DMS 273 (cell line): ENCODE results near the gene GRIN2C.
"Not testable (repeated sequence)": the region's sequence is repeated elsewhere in the genome, so short reads cannot be mapped to it uniquely, and the experiment has no call there.

Experiments used
- DNase-seq: peaks from one replicate; lab custom pipeline; 2025; ENCODE audit not compliant: unreplicated experiment; lab: John Stamatoyannopoulos, UW

Gene GRIN2C

GRCh38 chr17:74881073-74881472 lies 21.4 kb upstream of the GRIN2C start:
- no peak for DNase-seq

- no peak for DNase-seq
Observed at GRCh38 chr17:74879308-74879707, 19.6 kb upstream of the GRIN2C start.

GRCh38 chr17:74878658-74879057 lies 19.0 kb upstream of the GRIN2C start:
- DNase-seq: no peak

DNA sequence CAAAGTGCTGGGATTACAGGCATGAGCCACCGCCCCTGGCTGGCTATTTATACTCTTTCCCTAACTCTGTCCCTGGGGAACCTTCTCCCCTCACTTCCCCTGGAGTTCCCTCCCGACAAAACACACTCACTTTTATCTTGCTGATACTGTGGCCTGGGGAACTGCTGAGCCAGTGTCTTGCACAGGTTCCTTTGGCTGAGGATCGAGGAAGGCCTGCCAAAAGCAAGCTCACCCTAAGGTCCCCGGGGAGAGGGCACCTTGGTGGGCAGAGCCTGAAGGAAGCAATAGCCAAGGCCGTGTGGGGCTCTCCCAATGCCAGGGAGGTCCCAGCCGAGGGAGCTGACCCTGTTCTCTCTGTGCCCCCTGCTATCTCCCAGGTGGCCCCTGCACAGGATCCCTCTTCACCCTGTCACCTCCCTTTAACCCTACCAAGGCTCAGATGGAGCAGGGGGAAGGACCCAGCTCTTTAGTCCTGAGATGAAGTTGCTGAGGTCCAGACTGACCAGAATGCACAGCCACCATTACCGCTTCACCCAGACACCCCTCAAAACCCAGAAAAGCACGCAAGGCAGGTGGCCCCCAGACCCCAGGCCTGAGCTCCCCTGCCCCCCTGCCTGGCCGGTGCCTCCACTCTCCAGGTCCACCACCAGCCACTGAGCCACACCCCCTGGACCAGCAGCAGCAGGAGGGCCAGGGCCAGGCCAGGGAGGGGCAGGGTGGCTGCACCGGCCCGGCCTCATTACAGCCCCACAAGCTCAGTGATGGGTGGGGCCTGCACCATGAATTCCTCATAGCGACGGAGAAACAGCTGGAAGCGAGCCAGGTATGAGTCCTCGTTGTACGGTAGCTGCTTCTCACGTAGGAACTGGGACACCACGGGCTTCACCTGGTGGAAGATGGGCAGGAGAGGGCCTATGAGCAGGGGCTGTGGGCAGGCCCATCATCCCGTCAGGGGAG lies 18.2 kb upstream of the GRIN2C start:
- no peak for DNase-seq

- DNase-seq: no peak
Observed at GRCh38 chr17:74875977-74876593, 16.4 kb upstream of the GRIN2C start.

DNA sequence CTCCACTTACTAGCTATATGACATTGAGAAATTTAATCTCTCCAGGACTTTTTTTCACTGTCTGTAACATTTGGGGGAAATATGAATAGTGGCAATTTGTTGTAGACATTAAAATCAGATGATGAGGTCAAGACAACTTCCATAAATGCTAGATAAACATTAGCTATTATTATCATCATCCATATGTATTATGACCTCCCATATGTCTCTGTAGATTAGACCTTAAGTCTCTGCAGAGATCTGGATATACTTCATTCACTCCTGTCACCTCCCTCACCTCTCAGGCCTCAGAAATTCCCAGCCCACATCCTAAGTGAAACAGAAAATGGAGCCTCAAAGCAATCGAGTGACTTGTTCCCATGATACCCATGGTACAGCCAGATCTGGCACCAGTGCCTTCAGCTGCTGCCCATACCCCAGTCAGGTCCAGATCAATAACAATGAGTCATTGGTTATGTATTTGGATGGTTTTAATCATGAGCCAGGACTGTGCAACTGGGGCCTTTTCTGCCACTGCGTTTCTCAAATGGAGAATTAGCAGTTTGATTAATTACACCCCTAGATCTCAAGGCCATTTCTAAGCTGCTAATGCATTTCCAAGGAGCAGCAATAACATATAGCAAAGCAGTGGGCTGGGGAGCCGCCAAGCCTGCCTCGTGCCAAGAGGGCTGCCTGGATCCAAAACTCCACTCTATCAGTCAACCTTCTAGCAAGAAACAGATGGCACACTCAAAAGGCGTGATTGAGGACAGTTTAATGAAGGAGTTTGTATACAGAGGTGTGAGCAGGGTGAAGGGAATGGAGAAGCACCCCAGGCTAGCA lies 15.7 kb upstream of the GRIN2C start:
- peak; percentile 84 for DNase-seq

DNA sequence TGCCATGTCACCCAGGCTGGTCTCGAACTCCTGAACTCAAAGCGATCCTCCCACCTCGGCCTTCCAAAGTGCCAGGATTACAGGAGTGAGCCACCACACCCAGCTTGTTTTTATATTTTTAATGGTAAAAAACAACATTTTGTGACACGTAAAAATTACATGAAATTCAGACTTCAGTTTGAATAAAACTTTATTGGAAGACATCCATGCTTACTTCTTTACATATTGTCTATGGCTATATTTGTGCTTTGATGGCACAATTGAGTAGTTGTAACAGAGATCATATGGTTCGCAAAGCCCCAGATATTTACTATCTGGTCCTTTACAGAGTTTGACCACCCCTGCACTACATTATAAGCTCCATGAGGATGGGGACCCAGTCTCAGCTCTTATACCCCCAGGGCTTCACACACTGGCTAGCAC lies 14.9 kb upstream of the GRIN2C start:
- no peak for DNase-seq

DNA sequence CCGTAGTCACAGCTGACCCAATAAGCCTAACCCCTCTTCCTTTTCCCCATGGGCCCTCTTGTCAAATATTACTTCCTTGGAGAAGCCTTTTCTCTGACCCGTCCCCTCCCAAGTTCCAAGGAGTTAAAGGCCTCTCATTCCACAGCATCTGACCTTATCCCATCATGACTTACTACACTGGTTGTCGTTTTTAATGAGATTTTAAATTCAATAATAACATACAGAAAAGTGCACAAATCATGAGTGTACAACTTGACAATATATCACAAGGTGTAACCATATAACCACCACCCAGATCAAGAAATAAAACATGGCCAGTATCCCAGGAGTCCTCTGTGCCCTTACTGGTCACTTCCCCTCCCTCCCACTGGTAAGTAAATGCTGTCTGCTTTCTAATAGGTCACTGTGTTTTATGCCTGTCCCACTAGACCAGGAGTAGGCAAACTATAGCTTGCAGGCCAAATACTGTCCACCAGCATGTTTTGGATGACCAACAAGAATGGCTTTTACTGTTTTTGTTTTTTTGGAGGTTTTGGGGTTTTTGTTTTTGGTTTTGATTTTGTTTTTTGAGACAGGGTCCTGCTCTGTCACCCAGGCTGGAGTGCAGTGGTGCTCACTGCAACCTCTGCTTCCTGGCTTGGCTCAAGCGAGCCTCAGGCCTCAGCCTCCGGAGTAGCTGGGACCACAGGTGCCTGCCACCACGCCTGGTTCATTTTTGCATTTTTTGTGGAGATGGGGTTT lies 14.4 kb upstream of the GRIN2C start:
- DNase-seq: peak; percentile 32

GRCh38 chr17:74873037-74873873 lies 13.6 kb upstream of the GRIN2C start:
- DNase-seq: peak; percentile 100

GRCh38 chr17:74872313-74873036 lies 12.8 kb upstream of the GRIN2C start, which contains the start of gene FDXR:
FDXR (minus strand) TSS chr17:74872994; CDS start chr17:74872944, 50 bp downstream.
- DNase-seq: no peak

DNA sequence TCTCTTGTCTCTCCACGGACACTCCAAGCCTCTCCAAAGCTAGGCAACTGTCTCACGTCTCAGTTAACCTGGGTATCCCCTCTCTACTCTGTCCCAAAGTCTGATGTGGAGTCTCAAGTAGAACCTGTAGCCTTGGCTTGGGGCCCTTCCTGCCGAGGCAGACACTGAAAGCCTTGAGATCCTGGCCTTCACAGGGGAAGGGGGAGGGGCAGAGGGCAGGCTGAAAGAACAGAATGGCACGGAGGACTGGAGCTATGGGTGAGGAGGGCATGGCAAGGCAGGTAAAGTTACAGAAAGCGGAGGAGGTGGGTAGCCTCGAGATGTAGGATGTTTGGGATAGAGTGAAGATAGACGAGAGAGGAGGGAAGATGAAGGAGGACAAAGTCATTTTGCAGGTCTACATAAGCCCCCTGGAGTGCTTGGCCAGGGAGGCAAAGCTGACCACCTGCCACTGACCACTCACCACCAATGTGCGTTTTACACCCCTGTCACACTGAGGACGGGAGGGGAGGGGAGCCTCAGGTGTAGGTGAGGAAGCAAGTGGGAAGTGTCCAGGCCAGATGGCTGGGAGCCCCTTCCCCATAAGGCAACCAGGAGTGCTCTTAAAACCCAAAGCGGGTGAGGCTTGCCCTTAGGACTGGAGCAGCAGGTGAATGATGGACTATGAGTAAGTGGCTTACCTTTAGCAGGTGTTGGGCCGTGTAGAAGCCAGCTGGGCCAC lies 11.8 kb upstream of the GRIN2C start:
- no peak for DNase-seq

DNA sequence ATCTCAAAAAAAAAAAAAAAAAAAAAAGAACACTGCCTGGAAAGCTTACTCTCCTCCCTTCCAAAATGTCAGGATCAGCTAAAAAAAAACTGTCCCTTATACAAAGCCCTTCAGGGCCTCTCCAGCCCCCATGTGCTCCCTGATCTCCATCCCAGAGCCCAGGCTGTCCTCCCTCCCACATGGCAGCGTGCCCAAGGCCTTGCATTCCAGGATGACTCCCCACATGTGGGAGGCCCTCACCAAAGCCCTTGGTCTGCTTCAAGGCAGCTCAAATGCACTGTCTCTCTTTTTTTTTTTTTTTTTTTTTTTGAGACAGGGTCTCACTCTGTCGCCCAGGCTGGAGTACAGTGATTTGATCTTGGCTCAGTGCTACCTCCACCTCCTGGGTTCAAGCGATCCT lies 10.8 kb upstream of the GRIN2C start:
- DNase-seq: no peak

GRCh38 chr17:74870028-74870427 lies 10.3 kb upstream of the GRIN2C start:
- DNase-seq: not testable (repeated sequence)

DNA sequence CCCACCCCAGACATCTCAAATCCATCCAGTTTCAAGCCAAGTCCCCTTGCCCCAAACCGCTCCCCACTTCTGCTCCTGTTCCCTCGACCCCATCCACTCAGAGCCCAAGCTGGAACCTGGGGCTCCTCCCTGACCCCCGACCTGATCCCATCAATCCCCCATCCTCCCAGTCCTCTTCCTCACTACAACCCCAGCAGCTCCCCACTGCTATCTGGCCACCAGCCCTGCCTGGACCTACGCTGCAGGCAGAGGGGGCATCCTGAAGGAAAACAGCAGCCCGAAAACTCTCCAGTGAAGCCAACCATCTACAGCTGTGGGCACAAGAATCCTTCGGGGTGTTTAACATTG lies 9.2 kb upstream of the GRIN2C start:
- DNase-seq: no peak

GRCh38 chr17:74868251-74868907 lies 8.7 kb upstream of the GRIN2C start:
- DNase-seq: no peak

GRCh38 chr17:74866198-74866835 lies 6.6 kb upstream of the GRIN2C start:
- no peak for DNase-seq

GRCh38 chr17:74865504-74866197 lies 6.0 kb upstream of the GRIN2C start:
- DNase-seq: peak; percentile 47
